Measurements from ENCODE around the gene SAP30BP.

The SAP30BP gene

GRCh38 chr17:75740631-75741077 is 73.5 kb downstream of the SAP30BP start:
- H3F3A ChIP-seq (ENCODE audit: insufficient read depth), result no peaks in the 10 kb centered on the region
- H3K36me3 ChIP-seq (ENCODE audit: low read length), result no peaks in the 10 kb centered on the region
- no peak overlapping the region for H2AFZ ChIP-seq (ENCODE audit: low read depth, low read length, severe bottlenecking)
- no peak for TF ChIP-seq CTCF (IDR thresholded peaks at IDR 0.05; ENCODE audit: insufficient read depth, low read length, poor library complexity, severe bottlenecking)
- no peak for TF ChIP-seq EZH2phosphoT487 (conservative IDR thresholded peaks at IDR 0.05; ENCODE audit: low read length)
- H3K9me2 ChIP-seq (replicated peaks; ENCODE audit: insufficient read depth, low read length), result no peaks in the 10 kb centered on the region
- H3K9ac ChIP-seq (ENCODE audit: low read length), result no peak overlapping the region
- no peaks in the 10 kb centered on the region for H3K79me2 ChIP-seq (ENCODE audit: insufficient read depth, low read length)
- H3K4me3 ChIP-seq (ENCODE audit: insufficient read depth, low read length, poor library complexity, severe bottlenecking), result no peak overlapping the region
- no peak overlapping the region for H3K4me2 ChIP-seq (ENCODE audit: low read depth, low read length, poor library complexity, severe bottlenecking)
- H3K27ac ChIP-seq (ENCODE audit: low read depth, low read length), result no peak overlapping the region
- no peaks in the 10 kb centered on the region for H3K9me3 ChIP-seq (ENCODE audit: insufficient read depth, low read length)
- no peaks in the 10 kb centered on the region for H3K27me3 ChIP-seq (ENCODE audit: low read length)
- H4K20me1 ChIP-seq (ENCODE audit: low read depth, low read length), result no peaks in the 10 kb centered on the region

GRCh38 chr17:75742337-75742736 is 75.2 kb downstream of the SAP30BP start:
- Histone ChIP-seq H3K9ac (ENCODE audit: low read length) (no peak overlapping the region), H3K27ac (ENCODE audit: low read depth, low read length) (no peak overlapping the region), H4K20me1 (ENCODE audit: low read depth, low read length) (no peaks in the 10 kb centered on the region), H3K27me3 (ENCODE audit: low read length) (no peaks in the 10 kb centered on the region), H3K9me3 (ENCODE audit: insufficient read depth, low read length) (no peaks in the 10 kb centered on the region), H3K4me2 (ENCODE audit: low read depth, low read length, poor library complexity, severe bottlenecking) (no peak overlapping the region), H3K4me3 (ENCODE audit: insufficient read depth, low read length, poor library complexity, severe bottlenecking) (no peak overlapping the region), H3K9me2 (replicated peaks; ENCODE audit: insufficient read depth, low read length) (no peaks in the 10 kb centered on the region), H3K36me3 (ENCODE audit: low read length) (no peaks in the 10 kb centered on the region), H3K79me2 (ENCODE audit: insufficient read depth, low read length) (no peaks in the 10 kb centered on the region), H2AFZ (ENCODE audit: low read depth, low read length, severe bottlenecking) (no peak overlapping the region), H3F3A (ENCODE audit: insufficient read depth) (no peaks in the 10 kb centered on the region)
- TF ChIP-seq CTCF (IDR thresholded peaks at IDR 0.05; ENCODE audit: insufficient read depth, low read length, poor library complexity, severe bottlenecking), result no peak
- no peak for TF ChIP-seq EZH2phosphoT487 (conservative IDR thresholded peaks at IDR 0.05; ENCODE audit: low read length)

- Histone ChIP-seq H3K36me3 (ENCODE audit: low read length) (no peaks in the 10 kb centered on the region), H3K27ac (ENCODE audit: low read depth, low read length) (no peak overlapping the region), H3K27me3 (ENCODE audit: low read length) (no peaks in the 10 kb centered on the region), H3K4me2 (ENCODE audit: low read depth, low read length, poor library complexity, severe bottlenecking) (no peak overlapping the region), H3F3A (ENCODE audit: insufficient read depth) (no peaks in the 10 kb centered on the region), H3K4me3 (ENCODE audit: insufficient read depth, low read length, poor library complexity, severe bottlenecking) (no peak overlapping the region), H4K20me1 (ENCODE audit: low read depth, low read length) (no peaks in the 10 kb centered on the region), H3K9me2 (replicated peaks; ENCODE audit: insufficient read depth, low read length) (no peaks in the 10 kb centered on the region), H3K9me3 (ENCODE audit: insufficient read depth, low read length) (no peaks in the 10 kb centered on the region), H2AFZ (ENCODE audit: low read depth, low read length, severe bottlenecking) (no peak overlapping the region), H3K79me2 (ENCODE audit: insufficient read depth, low read length) (no peaks in the 10 kb centered on the region), H3K9ac (ENCODE audit: low read length) (no peak overlapping the region)
- TF ChIP-seq CTCF (IDR thresholded peaks at IDR 0.05; ENCODE audit: insufficient read depth, low read length, poor library complexity, severe bottlenecking) (no peak), EZH2phosphoT487 (conservative IDR thresholded peaks at IDR 0.05; ENCODE audit: low read length) (no peak)
Observed at GRCh38 chr17:75743625-75744206, 76.6 kb downstream of the SAP30BP start.

All from SU-DHL-6 (cell line).